ENCODE results near the gene CDK2. TPM values are rescaled to one million over a fixed set of nuclear protein-coding genes. Genes with fewer than 3 reads are reported as not detected.

CDK2 gene
- total and polyA plus RNA-seq, 9 of the 15 experiments (the other 6 are each of a cell fraction or from before 2014, with no cell fraction given): 17.4 to 213 (median 109) TPM

DNA sequence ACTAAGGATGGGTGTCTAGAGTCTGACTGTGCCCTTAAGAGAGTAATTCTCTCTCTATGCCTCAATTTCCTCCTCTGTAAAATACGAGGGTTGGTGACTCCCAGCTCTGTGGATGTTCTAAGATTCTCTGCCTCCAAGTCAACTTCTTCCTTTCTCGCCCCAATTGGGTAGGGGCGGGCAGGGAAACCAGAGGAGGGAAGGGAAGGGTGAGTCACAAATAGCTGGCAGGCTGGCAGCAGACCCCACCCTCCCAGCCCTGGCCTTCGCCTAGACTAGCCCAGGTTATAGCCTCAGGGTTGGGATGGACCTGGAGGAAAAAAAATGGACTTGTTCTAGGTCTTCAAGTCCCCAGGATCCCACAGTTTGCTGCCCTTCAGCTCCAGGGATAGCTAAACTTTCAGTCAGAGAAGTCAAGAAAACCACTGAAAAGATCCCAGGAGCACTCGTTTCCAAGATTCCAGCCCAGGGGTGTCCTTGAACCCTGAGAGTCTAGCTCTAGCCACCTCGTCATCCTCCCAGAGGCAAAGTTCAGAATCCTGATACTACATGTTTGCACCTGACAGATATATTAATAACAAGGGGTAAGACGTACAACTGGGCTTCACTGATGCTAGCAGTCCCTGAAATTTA lies 33.3 kb upstream of the CDK2 start:
- Histone ChIP-seq H2AFZ (ENCODE audit: low read depth, low read length) (no peak overlapping the region), H3K4me2 (ENCODE audit: insufficient read depth, low read length) (no peak overlapping the region), H3K9me3 (replicated peaks; ENCODE audit: control insufficient read depth, insufficient read depth, low read depth, low read length) (no peaks in the 10 kb centered on the region), H3K36me3 (ENCODE audit: control insufficient read depth, insufficient read depth, low read length) (no peaks in the 10 kb centered on the region), H3K4me1 (replicated peaks in 1 of 2; ENCODE audit: control insufficient read depth in 2 of 2, insufficient read depth in 2 of 2, low read length in 2 of 2) (peaks cover 26 to 27% of the 10 kb centered on the region in 2 experiments; a peak in 4 of 5 replicates), H3K27me3 (ENCODE audit: control insufficient read depth in 2 of 2, insufficient read depth in 2 of 2, low read length in 2 of 2) (no peaks in the 10 kb centered on the region), H3K79me2 (ENCODE audit: control insufficient read depth, insufficient read depth, low read length) (peaks cover 9% of the 10 kb centered on the region; the same call in 2 of the 3 replicates), H3K4me3 (no peak overlapping the region), H3K9me1 (ENCODE audit: control insufficient read depth, insufficient read depth, low read length) (no peaks in the 10 kb centered on the region), H3K9ac (ENCODE audit: insufficient read depth in 1 of 2, low read depth in 2 of 2, low read length in 2 of 2) (no peak overlapping the region), H4K20me1 (replicated peaks; ENCODE audit: control insufficient read depth, insufficient read depth, low read length) (no peaks in the 10 kb centered on the region), H3K27ac (ENCODE audit: extremely low read depth, low read depth, low read length) (no peak overlapping the region)
- in situ Hi-C loops (cut with MboI) (no loop called here), intact Hi-C loops (cut with micrococcal nuclease) (no loop called here)
- 84% methylated on average over 6 of the region's 7 CpGs for WGBS (ENCODE audit: insufficient coverage, low coverage, missing lambda C conversion rate)
- FAIRE-seq (no peak), DNase-seq (ENCODE audit: extremely low read depth in 1 of 4, low spot score in 3 of 4) (no peak), ATAC-seq (no peak)
- POLR2A ChIA-PET: interaction anchor here (0.6 to 1.4 kb wide), 3 partner anchors 38 to 115 kb away, joined by 3 to 5 read pairs (median 4); partner anchors contain the start of gene ORMDL2
- no TSS peak for BruUV-seq (replicated peaks)
- CTCF ChIA-PET (ENCODE audit: low intra/inter-chr PET ratio): interaction anchor here (0.6 kb wide), 1 partner anchor 41 kb away, joined by 3 read pairs; no protein-coding TSS in a partner anchor
- no peak for TF ChIP-seq ZNF76 (CRISPR knock-in tag; IDR thresholded peaks at IDR 0.05; ENCODE audit: borderline replicate concordance)
- no peak for TF ChIP-seq ZNF57 (CRISPR knock-in tag; IDR thresholded peaks at IDR 0.05)
- TF ChIP-seq SRSF9 (IDR thresholded peaks at IDR 0.05; ENCODE audit: borderline replicate concordance, low read depth, low read length): no peak
- no peak for TF ChIP-seq ELF1 (tag; IDR thresholded peaks at IDR 0.05)
- TF ChIP-seq ZBTB1 (CRISPR knock-in tag; IDR thresholded peaks at IDR 0.05; ENCODE audit: borderline replicate concordance, low read depth): no peak
- TF ChIP-seq MAFG (tag; conservative IDR thresholded peaks at IDR 0.05): no peak
- no peak for TF ChIP-seq SRF (CRISPR knock-in tag; IDR thresholded peaks at IDR 0.05)
- no peak for TF ChIP-seq IFI16 (CRISPR knock-in tag; IDR thresholded peaks at IDR 0.05)
- TF ChIP-seq KLF6 (CRISPR knock-in tag; IDR thresholded peaks at IDR 0.05; ENCODE audit: borderline replicate concordance): no peak
- no peak for TF ChIP-seq FOSL1 (tag; conservative IDR thresholded peaks at IDR 0.05)
- no peak for TF ChIP-seq NR1H2 (CRISPR knock-in tag; IDR thresholded peaks at IDR 0.05)
- TF ChIP-seq, protein P1, sequence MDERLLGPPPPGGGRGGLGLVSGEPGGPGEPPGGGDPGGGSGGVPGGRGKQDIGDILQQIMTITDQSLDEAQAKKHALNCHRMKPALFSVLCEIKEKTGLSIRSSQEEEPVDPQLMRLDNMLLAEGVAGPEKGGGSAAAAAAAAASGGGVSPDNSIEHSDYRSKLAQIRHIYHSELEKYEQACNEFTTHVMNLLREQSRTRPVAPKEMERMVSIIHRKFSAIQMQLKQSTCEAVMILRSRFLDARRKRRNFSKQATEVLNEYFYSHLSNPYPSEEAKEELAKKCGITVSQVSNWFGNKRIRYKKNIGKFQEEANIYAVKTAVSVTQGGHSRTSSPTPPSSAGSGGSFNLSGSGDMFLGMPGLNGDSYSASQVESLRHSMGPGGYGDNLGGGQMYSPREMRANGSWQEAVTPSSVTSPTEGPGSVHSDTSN (CRISPR knock-in tag; IDR thresholded peaks at IDR 0.05; ENCODE audit: low read depth): no peak
- TF ChIP-seq, protein P1 (tag; conservative IDR thresholded peaks at IDR 0.05; ENCODE audit: low read depth): no peak
- no peak for TF ChIP-seq ZNF324 (CRISPR knock-in tag; IDR thresholded peaks at IDR 0.05)
